ENCODE results near the gene GJB5.

GJB5 gene

GRCh38 chr1:34792868-34793727 lies 38.3 kb downstream of the GJB5 start, which contains the start of gene GJA4:
TSS of gene GJA4 (plus strand) at chr1:34792999. CDS start at chr1:34794214, 1,215 bp downstream.
- DNase-seq (ENCODE audit: low read depth) = no peak
- no peak for TF ChIP-seq CTCF (IDR thresholded peaks at IDR 0.05; ENCODE audit: control insufficient read depth, extremely low read depth, insufficient read depth)
- H3K4me3 ChIP-seq (ENCODE audit: low read depth, low read length) = no peak within 1 kb of the TSS

- DNase-seq (ENCODE audit: low read depth) = no peak
- TF ChIP-seq CTCF (IDR thresholded peaks at IDR 0.05; ENCODE audit: control insufficient read depth, extremely low read depth, insufficient read depth) = no peak
- no peak overlapping the region for H3K4me3 ChIP-seq (ENCODE audit: low read depth, low read length)
Observed at GRCh38 chr1:34794001-34794789, 39.3 kb downstream of the GJB5 start.

- no peak overlapping the region for H3K4me3 ChIP-seq (ENCODE audit: low read depth, low read length)
- DNase-seq (ENCODE audit: low read depth) = no peak
- TF ChIP-seq CTCF (IDR thresholded peaks at IDR 0.05; ENCODE audit: control insufficient read depth, extremely low read depth, insufficient read depth) = no peak
Observed at GRCh38 chr1:34794790-34795180, 39.9 kb downstream of the GJB5 start.

GRCh38 chr1:34795916-34796315 lies 41.1 kb downstream of the GJB5 start:
- DNase-seq (ENCODE audit: low read depth) = no peak
- no peak overlapping the region for H3K4me3 ChIP-seq (ENCODE audit: low read depth, low read length)
- TF ChIP-seq CTCF (IDR thresholded peaks at IDR 0.05; ENCODE audit: control insufficient read depth, extremely low read depth, insufficient read depth) = no peak

- no peak for TF ChIP-seq CTCF (IDR thresholded peaks at IDR 0.05; ENCODE audit: control insufficient read depth, extremely low read depth, insufficient read depth)
- DNase-seq (ENCODE audit: low read depth) = no peak
- H3K4me3 ChIP-seq (ENCODE audit: low read depth, low read length) = no peak overlapping the region
Observed at GRCh38 chr1:34796990-34797389, 42.1 kb downstream of the GJB5 start.

- TF ChIP-seq CTCF (IDR thresholded peaks at IDR 0.05; ENCODE audit: control insufficient read depth, extremely low read depth, insufficient read depth) = no peak
- no peak for DNase-seq (ENCODE audit: low read depth)
- no peak overlapping the region for H3K4me3 ChIP-seq (ENCODE audit: low read depth, low read length)
Observed at GRCh38 chr1:34800214-34800613, 45.4 kb downstream of the GJB5 start.

Data from LNCaP clone FGC (cell line).